Activated T-helper 2 cell treated with anti-CD3 and anti-CD28 coated beads, Interferon-gamma antibody, Interleukin-2, Interleukin-4, amounts not matched to agents 10 μg/mL and 5 μg/mL and 100 μg/mL, durations not matched to agents 14 hours and 24 hours and 36 hours (primary cell): Measurements from ENCODE around the gene STK39. TPM values are rescaled to one million over a fixed set of nuclear protein-coding genes. Genes with fewer than 3 reads are reported as not detected.

ENCODE experiments used
- DNase-seq: peaks from one replicate; pipeline ENCODE4 v3.0.0; 2021; ENCODE audit warnings: low spot score
- H3K27ac Mint-ChIP-seq: one replicate; pipeline ENCODE4 v1.8.0; 2021; ENCODE audit warnings: mixed read lengths
- H3K27me3 Mint-ChIP-seq: one replicate; pipeline ENCODE4 v1.8.0; 2021; ENCODE audit warnings: low read depth, mixed read lengths
- H3K36me3 Mint-ChIP-seq: one replicate; pipeline ENCODE4 v1.8.0; 2021; ENCODE audit warnings: low read depth, mixed read lengths
- H3K4me1 Mint-ChIP-seq: one replicate; pipeline ENCODE4 v1.8.0; 2021; ENCODE audit warnings: low read depth, mixed read lengths
- H3K4me3 Mint-ChIP-seq: one replicate; pipeline ENCODE4 v1.8.0; 2021; ENCODE audit warnings: low read depth, mild to moderate bottlenecking, moderate library complexity, mixed read lengths
- H3K9me3 Mint-ChIP-seq: one replicate; pipeline ENCODE4 v1.8.0; 2021; ENCODE audit warnings: mixed read lengths
- intact Hi-C: fragments of 100-400 bp; cut with micrococcal nuclease; formaldehyde crosslinking; loops from one replicate; pipeline ENCODE4 v1.15.1; 2023
- total RNA-seq: library from RNA; stranded (reverse); gene quantifications from 2 replicates; pipeline ENCODE4 v1.2.3, GENCODE V29; 2022

Gene STK39
- total RNA-seq, 1 donor from 2014 or later, result 46.3 TPM

GRCh38 chr2:168196764-168197180 lies 50.6 kb downstream of the STK39 start:
- Mint-ChIP-seq H3K27me3 (no peaks in the 10 kb centered on the region), H3K4me1 (peaks cover 71% of the 10 kb centered on the region), H3K9me3 (no peaks in the 10 kb centered on the region), H3K36me3 (peaks cover 12% of the 10 kb centered on the region), H3K4me3 (no peak overlapping the region), H3K27ac (peak overlapping the region; percentile 22)
- no peak for DNase-seq
- intact Hi-C loops, result no loop called here

- intact Hi-C loops, result loop anchor here (1.0 kb wide), 4 partner anchors 16 to 50 kb away; no protein-coding TSS in a partner anchor
- peak; percentile 45 for DNase-seq
- peaks cover 11% of the 10 kb centered on the region for H3K36me3 Mint-ChIP-seq
- peak overlapping the region; percentile 69 for H3K4me3 Mint-ChIP-seq
- H3K27ac Mint-ChIP-seq, result peak overlapping the region; percentile 91
- peaks cover 74% of the 10 kb centered on the region for H3K4me1 Mint-ChIP-seq
- H3K27me3 Mint-ChIP-seq, result no peaks in the 10 kb centered on the region
- no peaks in the 10 kb centered on the region for H3K9me3 Mint-ChIP-seq
These were observed 52.4 kb downstream of the STK39 start for GRCh38 chr2:168194784-168195522.

- intact Hi-C loops, result loop anchor here (1.0 kb wide), 1 partner anchor 8 kb away; no protein-coding TSS in a partner anchor
- peaks cover 14% of the 10 kb centered on the region for H3K36me3 Mint-ChIP-seq
- H3K4me3 Mint-ChIP-seq, result peak overlapping the region; percentile 38
- H3K4me1 Mint-ChIP-seq, result peaks cover 74% of the 10 kb centered on the region
- no peak for DNase-seq
- peak overlapping the region; percentile 65 for H3K27ac Mint-ChIP-seq
- no peaks in the 10 kb centered on the region for H3K27me3 Mint-ChIP-seq
- no peaks in the 10 kb centered on the region for H3K9me3 Mint-ChIP-seq
These were observed 54.4 kb downstream of the STK39 start for GRCh38 chr2:168192839-168193616.

GRCh38 chr2:168191955-168192785 lies 55.2 kb downstream of the STK39 start:
- intact Hi-C loops, result no loop called here
- peaks cover 12% of the 10 kb centered on the region for H3K36me3 Mint-ChIP-seq
- no peak overlapping the region for H3K27ac Mint-ChIP-seq
- H3K4me3 Mint-ChIP-seq, result no peak overlapping the region
- peaks cover 73% of the 10 kb centered on the region for H3K4me1 Mint-ChIP-seq
- H3K27me3 Mint-ChIP-seq, result no peaks in the 10 kb centered on the region
- DNase-seq, result no peak
- no peaks in the 10 kb centered on the region for H3K9me3 Mint-ChIP-seq

- Mint-ChIP-seq H3K9me3 (no peaks in the 10 kb centered on the region), H3K36me3 (peaks cover 5% of the 10 kb centered on the region), H3K27me3 (no peaks in the 10 kb centered on the region), H3K4me3 (no peak overlapping the region), H3K4me1 (peaks cover 69% of the 10 kb centered on the region), H3K27ac (no peak overlapping the region)
- intact Hi-C loops, result no loop called here
- DNase-seq, result no peak
These were observed 56.6 kb downstream of the STK39 start for GRCh38 chr2:168190590-168191336.

- Mint-ChIP-seq H3K4me3 (no peak overlapping the region), H3K4me1 (peaks cover 69% of the 10 kb centered on the region), H3K27me3 (no peaks in the 10 kb centered on the region), H3K9me3 (no peaks in the 10 kb centered on the region), H3K36me3 (peaks cover 5% of the 10 kb centered on the region), H3K27ac (no peak overlapping the region)
- no peak for DNase-seq
- intact Hi-C loops, result no loop called here
These were observed 57.4 kb downstream of the STK39 start for GRCh38 chr2:168189835-168190569.

GRCh38 chr2:168188002-168188401 lies 59.4 kb downstream of the STK39 start:
- intact Hi-C loops, result no loop called here
- Mint-ChIP-seq H3K4me1 (peaks cover 70% of the 10 kb centered on the region), H3K27me3 (no peaks in the 10 kb centered on the region), H3K27ac (no peak overlapping the region), H3K36me3 (peaks cover 5% of the 10 kb centered on the region), H3K9me3 (no peaks in the 10 kb centered on the region), H3K4me3 (no peak overlapping the region)
- no peak for DNase-seq

GRCh38 chr2:168186452-168186851 lies 60.9 kb downstream of the STK39 start:
- Mint-ChIP-seq H3K4me3 (no peak overlapping the region), H3K4me1 (peaks cover 72% of the 10 kb centered on the region), H3K9me3 (no peaks in the 10 kb centered on the region), H3K36me3 (peaks cover 13% of the 10 kb centered on the region), H3K27ac (no peak overlapping the region), H3K27me3 (no peaks in the 10 kb centered on the region)
- intact Hi-C loops, result no loop called here
- DNase-seq, result no peak

GRCh38 chr2:168185583-168186274 lies 61.7 kb downstream of the STK39 start:
- intact Hi-C loops, result loop anchor here (1.0 kb wide), 1 partner anchor 8 kb away; no protein-coding TSS in a partner anchor
- Mint-ChIP-seq H3K9me3 (no peaks in the 10 kb centered on the region), H3K4me1 (peaks cover 69% of the 10 kb centered on the region), H3K27me3 (no peaks in the 10 kb centered on the region), H3K4me3 (no peak overlapping the region), H3K36me3 (peaks cover 19% of the 10 kb centered on the region), H3K27ac (no peak overlapping the region)
- DNase-seq, result no peak

- Mint-ChIP-seq H3K9me3 (no peaks in the 10 kb centered on the region), H3K4me3 (no peak overlapping the region), H3K4me1 (peaks cover 61% of the 10 kb centered on the region), H3K27ac (no peak overlapping the region), H3K27me3 (no peaks in the 10 kb centered on the region), H3K36me3 (peaks cover 25% of the 10 kb centered on the region)
- no peak for DNase-seq
- intact Hi-C loops, result loop anchor here (1.0 kb wide), 1 partner anchor 8 kb away; no protein-coding TSS in a partner anchor
These were observed 62.5 kb downstream of the STK39 start for GRCh38 chr2:168184681-168185513.
